ENCODE results near the gene MTMR3. TPM values are rescaled to one million over a fixed set of nuclear protein-coding genes. Genes with fewer than 3 reads are reported as not detected.

MTMR3 gene
- total and polyA plus RNA-seq, 2 donors from 2014 or later = 9.6 to 56.2 TPM

GRCh38 chr22:30016596-30016995 is 133.6 kb downstream of the MTMR3 start:
- no peak overlapping the region for H3K9ac ChIP-seq (ENCODE audit: low read length in 3 of 3)
- no peak for DNase-seq
- no peak for FAIRE-seq
- no peaks in the 10 kb centered on the region for H3K27me3 ChIP-seq (ENCODE audit: control insufficient read depth, insufficient read depth, low read length)
- intact Hi-C loops (cut with DNase I) = no loop called here
- peaks cover 9 to 78% (median 64%) of the 10 kb centered on the region in 3 donors for H3K36me3 ChIP-seq (ENCODE audit: control insufficient read depth in 2 of 3, insufficient read depth in 3 of 3, low read length in 3 of 3)
- H3K4me3 ChIP-seq (ENCODE audit: low read length in 3 of 3) = no peak overlapping the region
- no peaks in the 10 kb centered on the region for H3K9me3 ChIP-seq (ENCODE audit: control insufficient read depth in 2 of 3, insufficient read depth in 1 of 3, low read length in 3 of 3)
- no peaks in the 10 kb centered on the region for H3K4me1 ChIP-seq (ENCODE audit: control insufficient read depth in 2 of 3, insufficient read depth in 2 of 3, low read depth in 1 of 3, low read length in 3 of 3)
- no peak overlapping the region for H3K27ac ChIP-seq (ENCODE audit: low read depth in 2 of 2, low read length in 2 of 2)
- TF ChIP-seq, protein P1, sequence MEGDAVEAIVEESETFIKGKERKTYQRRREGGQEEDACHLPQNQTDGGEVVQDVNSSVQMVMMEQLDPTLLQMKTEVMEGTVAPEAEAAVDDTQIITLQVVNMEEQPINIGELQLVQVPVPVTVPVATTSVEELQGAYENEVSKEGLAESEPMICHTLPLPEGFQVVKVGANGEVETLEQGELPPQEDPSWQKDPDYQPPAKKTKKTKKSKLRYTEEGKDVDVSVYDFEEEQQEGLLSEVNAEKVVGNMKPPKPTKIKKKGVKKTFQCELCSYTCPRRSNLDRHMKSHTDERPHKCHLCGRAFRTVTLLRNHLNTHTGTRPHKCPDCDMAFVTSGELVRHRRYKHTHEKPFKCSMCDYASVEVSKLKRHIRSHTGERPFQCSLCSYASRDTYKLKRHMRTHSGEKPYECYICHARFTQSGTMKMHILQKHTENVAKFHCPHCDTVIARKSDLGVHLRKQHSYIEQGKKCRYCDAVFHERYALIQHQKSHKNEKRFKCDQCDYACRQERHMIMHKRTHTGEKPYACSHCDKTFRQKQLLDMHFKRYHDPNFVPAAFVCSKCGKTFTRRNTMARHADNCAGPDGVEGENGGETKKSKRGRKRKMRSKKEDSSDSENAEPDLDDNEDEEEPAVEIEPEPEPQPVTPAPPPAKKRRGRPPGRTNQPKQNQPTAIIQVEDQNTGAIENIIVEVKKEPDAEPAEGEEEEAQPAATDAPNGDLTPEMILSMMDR (IDR thresholded peaks at IDR 0.05; ENCODE audit: borderline replicate concordance, extremely low read depth, insufficient read depth) = no peak

GRCh38 chr22:30017375-30018223 is 134.6 kb downstream of the MTMR3 start:
- DNase-seq (no peak), FAIRE-seq (no peak)
- Histone ChIP-seq H3K4me3 (ENCODE audit: low read length in 3 of 3) (no peak overlapping the region), H3K36me3 (ENCODE audit: control insufficient read depth in 2 of 3, insufficient read depth in 3 of 3, low read length in 3 of 3) (peaks cover 9 to 81% (median 60%) of the 10 kb centered on the region in 3 donors), H3K9ac (ENCODE audit: low read length in 3 of 3) (no peak overlapping the region), H3K27ac (ENCODE audit: low read depth in 2 of 2, low read length in 2 of 2) (no peak overlapping the region), H3K9me3 (ENCODE audit: control insufficient read depth in 2 of 3, insufficient read depth in 1 of 3, low read length in 3 of 3) (no peaks in the 10 kb centered on the region), H3K27me3 (ENCODE audit: control insufficient read depth, insufficient read depth, low read length) (no peaks in the 10 kb centered on the region), H3K4me1 (ENCODE audit: control insufficient read depth in 2 of 3, insufficient read depth in 2 of 3, low read depth in 1 of 3, low read length in 3 of 3) (no peaks in the 10 kb centered on the region)
- TF ChIP-seq, protein P1 (IDR thresholded peaks at IDR 0.05; ENCODE audit: borderline replicate concordance, extremely low read depth, insufficient read depth) = no peak
- intact Hi-C loops (cut with DNase I) = no loop called here

DNA sequence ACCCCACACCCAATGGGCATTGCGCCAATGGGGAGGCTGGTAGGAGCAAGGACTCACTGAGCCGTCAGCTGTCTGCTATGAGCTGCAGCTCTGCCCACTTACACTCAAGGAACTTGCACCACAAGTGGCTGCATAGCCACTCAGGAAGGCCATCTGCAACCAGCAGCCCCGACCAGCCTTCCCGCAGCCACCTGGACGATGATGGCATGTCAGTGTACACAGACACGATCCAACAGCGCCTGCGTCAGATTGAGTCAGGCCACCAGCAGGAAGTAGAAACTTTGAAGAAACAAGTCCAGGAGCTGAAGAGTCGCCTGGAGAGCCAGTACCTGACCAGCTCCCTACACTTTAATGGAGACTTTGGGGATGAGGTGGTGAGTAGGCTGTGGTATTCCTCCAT is 137.5 kb downstream of the MTMR3 start:
- no peaks in the 10 kb centered on the region for H3K4me1 ChIP-seq (ENCODE audit: control insufficient read depth in 2 of 3, insufficient read depth in 2 of 3, low read depth in 1 of 3, low read length in 3 of 3)
- intact Hi-C loops (cut with DNase I) = no loop called here
- no peaks in the 10 kb centered on the region for H3K9me3 ChIP-seq (ENCODE audit: control insufficient read depth in 2 of 3, insufficient read depth in 1 of 3, low read length in 3 of 3)
- DNase-seq (no peak), FAIRE-seq (no peak)
- H3K27me3 ChIP-seq (ENCODE audit: control insufficient read depth, insufficient read depth, low read length) = no peaks in the 10 kb centered on the region
- TF ChIP-seq, protein P1 (IDR thresholded peaks at IDR 0.05; ENCODE audit: borderline replicate concordance, extremely low read depth, insufficient read depth) = no peak
- no peak overlapping the region for H3K27ac ChIP-seq (ENCODE audit: low read depth in 2 of 2, low read length in 2 of 2)
- no peak overlapping the region for H3K9ac ChIP-seq (ENCODE audit: low read length in 3 of 3)
- H3K36me3 ChIP-seq (ENCODE audit: control insufficient read depth in 2 of 3, insufficient read depth in 3 of 3, low read length in 3 of 3) = peaks cover 9 to 93% (median 64%) of the 10 kb centered on the region in 3 donors
- H3K4me3 ChIP-seq (ENCODE audit: low read length in 3 of 3) = no peak overlapping the region
